K562 (cell line): Measurements from ENCODE around the gene OR5D16. TPM values are rescaled to one million over a fixed set of nuclear protein-coding genes. Genes with fewer than 3 reads are reported as not detected.

Experiments
- CGGBP1 ChIP-seq: fragments of 250-450 bp; sonication (Bioruptor Pico); IDR thresholded peaks from 2 replicates; pipeline ENCODE4 v1.9.0; 2021; ENCODE audit warnings: mild to moderate bottlenecking
- FOS ChIP-seq: IDR thresholded peaks from 3 replicates; pipeline ENCODE4 v1.6.1; 2011; ENCODE audit not compliant: insufficient read length; ENCODE audit errors: extremely low read depth
- MAZ ChIP-seq, 2 experiments: fragments of 450-650 bp in 1 of 2; sonication (generic) in 1 of 2; formaldehyde crosslinking; IDR thresholded peaks in 1 of 2; conservative IDR thresholded peaks in 1 of 2; 2 replicates each; pipeline versions ENCODE4 v1.4.0 to v1.5.0; 2020; ENCODE audit warnings: mild to moderate bottlenecking in 1 of 2, missing genetic modification reagents in 1 of 2
- TCF15 ChIP-seq: fragments of 250-450 bp; sonication (Bioruptor Pico); IDR thresholded peaks from 2 replicates; pipeline ENCODE4 v1.8.0; 2022; ENCODE audit warnings: moderate library complexity, mild to moderate bottlenecking, inconsistent platforms
- ZNF318 ChIP-seq, 2 experiments: fragments of 450-650 bp; IDR thresholded peaks; 2 replicates each; pipeline ENCODE4 v1.6.1; 2016; ENCODE audit warnings: mild to moderate bottlenecking in 2 of 2, borderline replicate concordance in 1 of 2, low read depth in 1 of 2, moderate library complexity in 1 of 2
- ZZZ3 ChIP-seq: fragments of 450-650 bp; IDR thresholded peaks from 2 replicates; pipeline ENCODE4 v1.6.1; 2016; ENCODE audit warnings: antibody characterized with exemption, mild to moderate bottlenecking, moderate library complexity
- polyA plus RNA-seq, 8 experiments: library from polyadenylated mRNA; depleted of rRNA in 4 of 8; stranded (reverse) in 5 of 8; unstranded in 3 of 8; fragments of >200 nt; fragmentation: Nextera tagmentation in 2 of 8; fragmentation: Illumina TruSeq in 1 of 8; extraction: Ambion mirVana in 2 of 8; extraction: Trizol in 1 of 8; gene quantifications; 2 replicates each; pipeline versions ENCODE4 v1.2.1 to v1.2.3, GENCODE V29; 2011 to 2014; ENCODE audit warnings: inconsistent platforms in 1 of 8, missing spikeins in 1 of 8
- total RNA-seq, 7 experiments: library from RNA; depleted of rRNA in 6 of 7; stranded (reverse); fragments of >200 nt in 6 of 7; fragmentation: Illumina TruSeq in 2 of 7; extraction: Trizol in 2 of 7; gene quantifications; 2 replicates each; pipeline versions ENCODE4 v1.2.1 to v1.2.3, GENCODE V29; 2011 to 2021; ENCODE audit warnings: low replicate concordance in 1 of 7

The OR5D16 gene
- total and polyA plus RNA-seq, 9 of the 15 experiments (the other 6 are each of a cell fraction or from before 2014, with no cell fraction given), result not detected

GRCh38 chr11:55793321-55793720 lies 45.2 kb upstream of the OR5D16 start (continued):
- no peak for TF ChIP-seq TCF15 (CRISPR knock-in tag)
- no peak for TF ChIP-seq ZNF318 (IDR thresholded peaks at IDR 0.05; ENCODE audit: borderline replicate concordance in 1 of 2, low read depth in 1 of 2)
- no peak for TF ChIP-seq MAZ (CRISPR knock-in tag; conservative IDR thresholded peaks at IDR 0.05 in 1 of 2, IDR thresholded peaks at IDR 0.05 in 1 of 2)
- no peak for TF ChIP-seq CGGBP1 (CRISPR knock-in tag)
- TF ChIP-seq ZZZ3, result no peak
- no peak for TF ChIP-seq FOS
